ENCODE data around the gene CTXN1.

CTXN1 gene

GRCh38 chr19:7907544-7907943, 18.4 kb downstream of the CTXN1 start:
- CTCF ChIA-PET: no interaction called here
- POLR2A ChIA-PET: no interaction called here
- no peak for DNase-seq (ENCODE audit: extremely low spot score)
- no peak for TF ChIP-seq SUZ12 (IDR thresholded peaks at IDR 0.05)
- no peak for TF ChIP-seq ARNT (IDR thresholded peaks at IDR 0.05)
- TF ChIP-seq FOXA1 (IDR thresholded peaks at IDR 0.05): no peak
- TF ChIP-seq LEF1 (IDR thresholded peaks at IDR 0.05; ENCODE audit: borderline replicate concordance): no peak
- TF ChIP-seq SP1 (IDR thresholded peaks at IDR 0.05): no peak
- no peak for TF ChIP-seq FOXM1 (IDR thresholded peaks at IDR 0.05; ENCODE audit: borderline replicate concordance)
- TF ChIP-seq NFRKB (IDR thresholded peaks at IDR 0.05): no peak
- TF ChIP-seq ELF4 (IDR thresholded peaks at IDR 0.05): no peak

GRCh38 chr19:7907122-7907521, 18.8 kb downstream of the CTXN1 start:
- ChIA-PET CTCF (no interaction called here), POLR2A (no interaction called here)
- TF ChIP-seq CTBP1 (IDR thresholded peaks at IDR 0.05; ENCODE audit: borderline replicate concordance) (no peak), SP1 (IDR thresholded peaks at IDR 0.05) (no peak), HDGF (IDR thresholded peaks at IDR 0.05; ENCODE audit: borderline replicate concordance) (no peak), FOXM1 (IDR thresholded peaks at IDR 0.05; ENCODE audit: borderline replicate concordance) (no peak), PKNOX1 (IDR thresholded peaks at IDR 0.05) (no peak), ARNT (IDR thresholded peaks at IDR 0.05) (no peak), NFRKB (IDR thresholded peaks at IDR 0.05) (no peak), SUZ12 (IDR thresholded peaks at IDR 0.05) (no peak), FOXA1 (IDR thresholded peaks at IDR 0.05) (no peak), FOXK2 (IDR thresholded peaks at IDR 0.05) (no peak), BHLHE40 (IDR thresholded peaks at IDR 0.05; ENCODE audit: borderline replicate concordance) (no peak), L3MBTL2 (conservative IDR thresholded peaks at IDR 0.05) (no peak), TARDBP (IDR thresholded peaks at IDR 0.05) (no peak), ZNF384 (IDR thresholded peaks at IDR 0.05) (no peak), ELF4 (IDR thresholded peaks at IDR 0.05) (no peak)
- DNase-seq (ENCODE audit: extremely low spot score): no peak

- CTCF ChIA-PET: no interaction called here
- TF ChIP-seq ZNF384 (IDR thresholded peaks at IDR 0.05): no peak
- TF ChIP-seq NFRKB (IDR thresholded peaks at IDR 0.05): no peak
- no peak for TF ChIP-seq BHLHE40 (IDR thresholded peaks at IDR 0.05; ENCODE audit: borderline replicate concordance)
- no peak for TF ChIP-seq HDGF (IDR thresholded peaks at IDR 0.05; ENCODE audit: borderline replicate concordance)
- no peak for TF ChIP-seq SUZ12 (IDR thresholded peaks at IDR 0.05)
- TF ChIP-seq SP1 (IDR thresholded peaks at IDR 0.05): no peak
- TF ChIP-seq TARDBP (IDR thresholded peaks at IDR 0.05): no peak
- no peak for TF ChIP-seq FOXA1 (IDR thresholded peaks at IDR 0.05)
- no peak for TF ChIP-seq L3MBTL2 (conservative IDR thresholded peaks at IDR 0.05)
- no peak for TF ChIP-seq FOXM1 (IDR thresholded peaks at IDR 0.05; ENCODE audit: borderline replicate concordance)
- no peak for TF ChIP-seq ELF4 (IDR thresholded peaks at IDR 0.05)
- TF ChIP-seq CTBP1 (IDR thresholded peaks at IDR 0.05; ENCODE audit: borderline replicate concordance): no peak
- no peak for TF ChIP-seq FOXK2 (IDR thresholded peaks at IDR 0.05)
- TF ChIP-seq PKNOX1 (IDR thresholded peaks at IDR 0.05): no peak
- no peak for TF ChIP-seq ARNT (IDR thresholded peaks at IDR 0.05)
- no peak for TF ChIP-seq LEF1 (IDR thresholded peaks at IDR 0.05; ENCODE audit: borderline replicate concordance)
- no peak for DNase-seq (ENCODE audit: extremely low spot score)
- POLR2A ChIA-PET: no interaction called here
Measured at GRCh38 chr19:7905859-7906258, 20.1 kb downstream of the CTXN1 start.

GRCh38 chr19:7905268-7905667, 20.7 kb downstream of the CTXN1 start:
- POLR2A ChIA-PET: no interaction called here
- CTCF ChIA-PET: no interaction called here
- no peak for TF ChIP-seq FOXK2 (IDR thresholded peaks at IDR 0.05)
- TF ChIP-seq L3MBTL2 (conservative IDR thresholded peaks at IDR 0.05): no peak
- TF ChIP-seq FOXA1 (IDR thresholded peaks at IDR 0.05): no peak
- no peak for TF ChIP-seq NFRKB (IDR thresholded peaks at IDR 0.05)
- no peak for TF ChIP-seq BHLHE40 (IDR thresholded peaks at IDR 0.05; ENCODE audit: borderline replicate concordance)
- TF ChIP-seq FOXM1 (IDR thresholded peaks at IDR 0.05; ENCODE audit: borderline replicate concordance): no peak
- TF ChIP-seq ELF4 (IDR thresholded peaks at IDR 0.05): no peak
- no peak for TF ChIP-seq ZNF384 (IDR thresholded peaks at IDR 0.05)
- TF ChIP-seq SP1 (IDR thresholded peaks at IDR 0.05): no peak
- TF ChIP-seq SUZ12 (IDR thresholded peaks at IDR 0.05): no peak
- no peak for TF ChIP-seq PKNOX1 (IDR thresholded peaks at IDR 0.05)
- TF ChIP-seq ARNT (IDR thresholded peaks at IDR 0.05): no peak
- TF ChIP-seq TARDBP (IDR thresholded peaks at IDR 0.05): no peak
- TF ChIP-seq CTBP1 (IDR thresholded peaks at IDR 0.05; ENCODE audit: borderline replicate concordance): no peak
- no peak for TF ChIP-seq HDGF (IDR thresholded peaks at IDR 0.05; ENCODE audit: borderline replicate concordance)
- TF ChIP-seq LEF1 (IDR thresholded peaks at IDR 0.05; ENCODE audit: borderline replicate concordance): no peak

GRCh38 chr19:7904074-7905020, 21.6 kb downstream of the CTXN1 start:
- CTCF ChIA-PET: interaction anchor here (0.6 to 1.2 kb wide), 3 partner anchors 16 to 35 kb away, joined by 3 to 4 read pairs (median 3); partner anchors contain the start of gene SNAPC2
- POLR2A ChIA-PET: interaction anchor here (0.7 to 1.9 kb wide), 18 partner anchors 8 to 609 kb away, joined by 3 to 30 read pairs (median 3); partner anchors contain the start of genes LRRC8E, SNAPC2, TGFBR3L and TIMM44
- TF ChIP-seq L3MBTL2 (conservative IDR thresholded peaks at IDR 0.05) (peak; percentile 30), BHLHE40 (IDR thresholded peaks at IDR 0.05; ENCODE audit: borderline replicate concordance) (no peak)
- no peak for DNase-seq (ENCODE audit: extremely low spot score)

More at GRCh38 chr19:7905268-7905667, 20.7 kb downstream of the CTXN1 start:
- DNase-seq (ENCODE audit: extremely low spot score): no peak
